ENCODE measurements around the gene LIX1. TPM values are rescaled to one million over a fixed set of nuclear protein-coding genes. Genes with fewer than 3 reads are reported as not detected.

LIX1 gene
- total RNA-seq, 4 donors from 2014 or later = 0.13 to 0.48 TPM; not detected in 2

GRCh38 chr5:97100476-97100875 is 41.9 kb downstream of the LIX1 start:
- Histone ChIP-seq H3K4me1 (no peaks in the 10 kb centered on the region), H3K27me3 (no peaks in the 10 kb centered on the region), H3K36me3 (no peaks in the 10 kb centered on the region), H3K9me3 (no peaks in the 10 kb centered on the region), H3K27ac (no peak overlapping the region), H3K4me3 (no peak overlapping the region)
- DNase-seq (ENCODE audit: low spot score in 2 of 2) = no peak
- TF ChIP-seq POLR2A (IDR thresholded peaks at IDR 0.05) (no peak), POLR2AphosphoS5 (IDR thresholded peaks at IDR 0.05) (no peak), EP300 (IDR thresholded peaks at IDR 0.05) (no peak), CTCF (IDR thresholded peaks at IDR 0.05) (no peak)
- WGBS = 94% methylated on average over 2 of the region's 2 CpGs

GRCh38 chr5:97098922-97099321 is 43.5 kb downstream of the LIX1 start:
- H3K4me3 ChIP-seq = no peak overlapping the region
- WGBS = 67% methylated on average over 5 of the region's 5 CpGs

GRCh38 chr5:97097326-97098230 is 44.8 kb downstream of the LIX1 start:
- 90% methylated on average over 9 of the region's 9 CpGs for WGBS
- H3K27me3 ChIP-seq = no peaks in the 10 kb centered on the region
- no peaks in the 10 kb centered on the region for H3K4me1 ChIP-seq
- H3K36me3 ChIP-seq = no peaks in the 10 kb centered on the region
- H3K9me3 ChIP-seq = no peaks in the 10 kb centered on the region
- H3K27ac ChIP-seq = no peak overlapping the region
- TF ChIP-seq CTCF (IDR thresholded peaks at IDR 0.05) = no peak
- no peak for TF ChIP-seq POLR2AphosphoS5 (IDR thresholded peaks at IDR 0.05)
- TF ChIP-seq EP300 (IDR thresholded peaks at IDR 0.05) = no peak
- no peak for TF ChIP-seq POLR2A (IDR thresholded peaks at IDR 0.05)
- H3K4me3 ChIP-seq = no peak overlapping the region
- no peak for DNase-seq (ENCODE audit: low spot score in 2 of 2)

More at GRCh38 chr5:97098922-97099321, 43.5 kb downstream of the LIX1 start:
- Histone ChIP-seq H3K27me3 (no peaks in the 10 kb centered on the region), H3K27ac (no peak overlapping the region), H3K36me3 (no peaks in the 10 kb centered on the region), H3K4me1 (no peaks in the 10 kb centered on the region), H3K9me3 (no peaks in the 10 kb centered on the region)
- DNase-seq (ENCODE audit: low spot score in 2 of 2) = no peak
- no peak for TF ChIP-seq POLR2A (IDR thresholded peaks at IDR 0.05)
- TF ChIP-seq EP300 (IDR thresholded peaks at IDR 0.05) = no peak
- TF ChIP-seq CTCF (IDR thresholded peaks at IDR 0.05) = no peak
- TF ChIP-seq POLR2AphosphoS5 (IDR thresholded peaks at IDR 0.05) = no peak

- Histone ChIP-seq H3K4me1 (no peaks in the 10 kb centered on the region), H3K27ac (no peak overlapping the region), H3K4me3 (no peak overlapping the region), H3K9me3 (no peaks in the 10 kb centered on the region), H3K36me3 (no peaks in the 10 kb centered on the region), H3K27me3 (peaks cover under 1% of the 10 kb centered on the region)
- TF ChIP-seq CTCF (IDR thresholded peaks at IDR 0.05) (no peak), POLR2A (IDR thresholded peaks at IDR 0.05) (no peak), POLR2AphosphoS5 (IDR thresholded peaks at IDR 0.05) (no peak), EP300 (IDR thresholded peaks at IDR 0.05) (no peak)
- DNase-seq (ENCODE audit: low spot score in 2 of 2) = no peak
Measured at GRCh38 chr5:97096846-97097245, 45.6 kb downstream of the LIX1 start.

GRCh38 chr5:97096191-97096590 is 46.2 kb downstream of the LIX1 start:
- Histone ChIP-seq H3K9me3 (no peaks in the 10 kb centered on the region), H3K4me1 (no peaks in the 10 kb centered on the region), H3K4me3 (no peak overlapping the region), H3K27ac (no peak overlapping the region), H3K27me3 (peaks cover 4% of the 10 kb centered on the region), H3K36me3 (no peaks in the 10 kb centered on the region)
- 43% methylated on average over 5 of the region's 5 CpGs for WGBS
- TF ChIP-seq CTCF (IDR thresholded peaks at IDR 0.05) (no peak), POLR2AphosphoS5 (IDR thresholded peaks at IDR 0.05) (no peak), EP300 (IDR thresholded peaks at IDR 0.05) (no peak), POLR2A (IDR thresholded peaks at IDR 0.05) (no peak)
- DNase-seq (ENCODE audit: low spot score in 2 of 2) = no peak
